ENCODE data around the gene TC2N.

DNA sequence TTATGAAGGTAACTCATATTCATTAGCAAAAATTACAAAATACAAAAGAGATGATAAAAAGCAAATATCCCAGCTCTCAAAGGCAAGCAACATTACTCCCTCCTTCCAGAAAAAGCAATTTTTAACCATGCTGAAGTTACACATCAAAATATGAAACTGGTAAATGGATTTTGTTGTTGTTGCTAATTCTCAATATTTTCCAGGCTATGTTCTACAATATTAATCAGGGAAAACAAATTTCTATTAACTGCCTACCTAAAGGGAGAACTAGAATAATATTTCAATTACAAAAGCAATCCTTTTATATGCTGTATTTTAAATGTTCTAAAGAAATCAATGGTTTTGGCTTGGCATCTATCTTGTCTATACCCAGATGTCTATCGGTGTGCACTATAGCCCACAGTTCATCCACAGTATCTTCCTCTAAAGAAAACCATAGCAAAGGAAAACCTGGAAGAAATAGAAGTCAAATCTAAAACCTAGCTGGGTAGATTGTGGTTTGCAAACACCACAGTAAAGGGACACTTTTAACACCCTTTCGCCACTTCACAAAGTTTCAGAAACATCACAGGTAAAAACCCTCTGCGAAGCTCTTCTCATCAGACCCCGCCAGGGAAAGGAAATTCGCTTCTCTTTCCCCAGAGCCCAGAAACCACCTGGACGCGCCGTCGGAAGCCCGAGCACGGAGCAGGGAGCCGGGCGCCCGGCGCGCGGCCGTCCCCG lies 32.0 kb downstream of the TC2N start:
- TF ChIP-seq NFRKB (IDR thresholded peaks at IDR 0.05): no peak
- TF ChIP-seq, protein P1, sequence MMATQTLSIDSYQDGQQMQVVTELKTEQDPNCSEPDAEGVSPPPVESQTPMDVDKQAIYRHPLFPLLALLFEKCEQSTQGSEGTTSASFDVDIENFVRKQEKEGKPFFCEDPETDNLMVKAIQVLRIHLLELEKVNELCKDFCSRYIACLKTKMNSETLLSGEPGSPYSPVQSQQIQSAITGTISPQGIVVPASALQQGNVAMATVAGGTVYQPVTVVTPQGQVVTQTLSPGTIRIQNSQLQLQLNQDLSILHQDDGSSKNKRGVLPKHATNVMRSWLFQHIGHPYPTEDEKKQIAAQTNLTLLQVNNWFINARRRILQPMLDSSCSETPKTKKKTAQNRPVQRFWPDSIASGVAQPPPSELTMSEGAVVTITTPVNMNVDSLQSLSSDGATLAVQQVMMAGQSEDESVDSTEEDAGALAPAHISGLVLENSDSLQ (IDR thresholded peaks at IDR 0.05): no peak
- no peak for TF ChIP-seq ARNT (IDR thresholded peaks at IDR 0.05)
- TF ChIP-seq HDGF (IDR thresholded peaks at IDR 0.05; ENCODE audit: borderline replicate concordance): no peak
- no peak for TF ChIP-seq BHLHE40 (IDR thresholded peaks at IDR 0.05; ENCODE audit: borderline replicate concordance)
- TF ChIP-seq SP1 (IDR thresholded peaks at IDR 0.05): no peak
- TF ChIP-seq ELF4 (IDR thresholded peaks at IDR 0.05): no peak
- TF ChIP-seq FOXM1 (IDR thresholded peaks at IDR 0.05; ENCODE audit: borderline replicate concordance): no peak
- no peak for TF ChIP-seq FOXA1 (IDR thresholded peaks at IDR 0.05)
- no peak for TF ChIP-seq L3MBTL2 (conservative IDR thresholded peaks at IDR 0.05)
- TF ChIP-seq TARDBP (IDR thresholded peaks at IDR 0.05): no peak
